WTC11 (cell line): ENCODE measurements around the gene IDH1. TPM values are rescaled to one million over a fixed set of nuclear protein-coding genes. Genes with fewer than 3 reads are reported as not detected.

Source experiments
- total RNA-seq: library from RNA; stranded (reverse); gene quantifications from 3 replicates; pipeline ENCODE4 v1.2.3, GENCODE V29; 2021

Gene IDH1
- total RNA-seq, 1 experiment from 2014 or later, result 352 TPM

Other genes starting within 250 kb of the IDH1 start
- 4.3 to 5.8 TPM (median 4.5 TPM) in 3 replicates for gene PLEKHM3, start 229.5 kb downstream of the IDH1 start, total RNA-seq
- gene CRYGD, start 130.5 kb downstream of the IDH1 start, total RNA-seq, result 4.6 to 6.3 TPM (median 5.7 TPM) in 3 replicates
- gene CRYGC, start 125.2 kb downstream of the IDH1 start, total RNA-seq, result not detected in 3 replicates
- gene CRYGB, start 108.9 kb downstream of the IDH1 start, total RNA-seq, result 0.87 TPM in 1 of 3 replicates, not detected in the others
- gene CRYGA, start 91.5 kb downstream of the IDH1 start, total RNA-seq, result not detected in 3 replicates
- gene C2orf80, start 65.0 kb downstream of the IDH1 start, total RNA-seq, result 0.39 to 0.96 TPM (median 0.87 TPM) in 3 replicates
- 28.9 to 36.1 TPM (median 33.6 TPM) in 3 replicates for gene PIKFYVE, start 11.2 kb upstream of the IDH1 start, total RNA-seq
- 0.34 to 0.48 TPM (median 0.37 TPM) in 3 replicates for gene PTH2R, start 151.7 kb upstream of the IDH1 start, total RNA-seq